SIG-M5 treated with dmso at 0.1 percent for 504 hours (cell line): ENCODE results near the gene HAUS3.

Experiments used
- DNase-seq: peaks from one replicate; lab custom pipeline; 2025; ENCODE audit not compliant: unreplicated experiment; lab: John Stamatoyannopoulos, UW

The HAUS3 gene

DNA sequence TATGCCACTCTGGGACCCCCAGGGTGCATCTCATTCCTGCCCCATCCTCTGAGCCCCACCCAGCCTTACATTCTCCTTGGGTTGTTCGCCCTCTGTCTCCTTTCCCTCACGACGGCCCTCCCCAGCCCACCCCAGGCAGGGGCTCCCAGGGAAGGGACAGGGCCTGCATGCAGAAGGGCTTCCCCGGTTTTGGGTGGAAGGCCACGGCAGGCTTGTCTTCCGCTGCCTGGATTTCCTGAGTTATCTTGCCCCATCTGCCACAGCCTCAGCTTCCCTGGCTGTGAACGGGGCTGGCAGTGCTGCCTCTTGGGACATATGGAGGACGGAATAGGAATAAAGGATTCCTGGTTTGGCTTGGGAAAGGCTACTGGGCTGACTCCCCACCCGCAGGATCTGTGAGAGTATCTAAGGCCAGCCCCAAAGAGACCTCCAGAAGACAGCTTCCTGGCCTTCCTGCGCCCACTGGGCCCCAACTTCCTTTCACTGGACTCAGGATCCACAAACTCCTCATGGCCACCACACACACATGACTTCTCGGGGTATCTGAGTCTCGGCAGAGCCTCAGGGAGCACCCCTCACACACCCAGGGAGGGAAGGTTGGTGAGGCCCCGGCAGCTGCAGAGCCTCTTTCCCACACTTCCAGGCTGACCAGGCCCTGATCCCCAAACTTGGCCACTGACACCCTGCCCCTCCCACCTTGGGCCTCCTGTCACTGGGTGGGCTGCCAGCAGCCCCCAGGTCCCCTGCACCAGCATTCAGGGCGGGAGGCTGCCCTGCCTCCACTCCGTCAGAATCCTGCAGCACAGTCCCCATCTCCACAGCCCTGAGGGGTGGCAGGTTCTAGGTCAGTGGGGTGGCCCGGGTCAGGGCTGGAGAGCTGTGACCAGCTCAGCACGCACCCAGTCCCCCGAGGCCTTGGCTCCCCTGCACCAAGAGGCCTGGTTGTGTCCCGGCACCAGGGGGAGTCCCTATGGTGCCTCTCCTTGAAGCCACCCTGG lies 23.5 kb upstream of the HAUS3 start:
- no peak for DNase-seq

DNA sequence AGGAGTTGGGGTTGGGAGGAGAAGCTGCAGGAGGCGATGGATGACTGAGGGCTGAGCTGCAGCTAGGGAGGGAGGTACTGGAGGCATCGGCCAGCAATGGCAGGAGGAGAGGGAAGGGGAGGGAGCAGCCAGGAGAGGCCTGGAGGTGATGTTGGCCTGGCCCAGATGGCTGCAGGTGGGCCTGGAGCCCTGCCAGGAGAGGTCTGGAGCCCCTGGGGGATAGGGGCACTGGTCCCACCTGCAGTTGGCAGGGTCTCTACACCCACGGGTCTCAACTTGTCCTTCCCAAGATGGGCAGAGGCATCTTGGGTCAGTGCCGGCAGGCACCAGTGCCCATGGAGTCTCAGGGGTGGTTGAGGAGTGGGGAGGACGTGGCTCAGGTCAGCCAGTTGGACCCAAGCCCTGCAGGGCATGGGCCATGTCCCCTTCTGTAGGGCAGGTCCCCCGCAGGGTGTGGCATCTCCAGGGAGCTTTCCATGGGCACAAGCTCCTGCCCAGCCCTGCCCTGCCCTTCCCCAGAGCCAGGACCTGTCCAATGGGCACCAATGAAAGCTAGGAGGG lies 22.6 kb upstream of the HAUS3 start:
- DNase-seq, result no peak

DNA sequence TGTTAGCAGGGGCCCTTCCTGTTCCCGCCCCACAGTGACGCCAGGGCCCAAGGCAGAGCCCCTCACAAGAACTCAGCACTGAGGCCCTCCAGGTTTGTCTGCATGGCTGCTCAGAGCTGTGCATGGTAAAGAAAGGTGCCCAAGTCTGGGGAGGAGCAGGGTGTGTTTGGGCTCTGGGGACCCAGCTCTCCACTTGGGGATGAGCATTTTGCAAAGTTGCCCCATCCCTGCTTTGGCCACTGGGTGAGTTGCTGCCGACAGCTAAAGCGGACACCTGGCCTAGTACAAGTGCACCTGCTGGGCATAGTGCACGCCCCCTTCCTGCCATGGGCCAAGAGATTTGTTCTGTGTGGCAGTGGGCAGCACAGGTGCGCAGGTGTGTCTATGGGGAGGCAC lies 22.0 kb upstream of the HAUS3 start:
- DNase-seq, result no peak

DNA sequence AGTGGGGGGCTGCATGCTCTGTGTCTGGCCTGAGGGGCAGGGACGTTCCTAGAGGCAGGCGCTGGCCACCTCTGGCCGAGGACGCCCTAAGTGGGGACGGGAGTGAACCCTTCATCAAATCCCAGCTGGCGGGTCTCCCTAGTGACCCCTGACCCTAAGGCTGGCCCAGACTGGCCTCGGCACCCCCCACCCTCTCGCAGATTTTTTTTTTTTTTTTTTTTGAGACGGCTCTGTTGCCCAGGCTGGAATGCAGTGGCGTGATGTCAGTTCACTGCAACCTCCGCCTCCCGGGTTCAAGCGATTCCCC lies 21.0 kb upstream of the HAUS3 start:
- no peak for DNase-seq

DNA sequence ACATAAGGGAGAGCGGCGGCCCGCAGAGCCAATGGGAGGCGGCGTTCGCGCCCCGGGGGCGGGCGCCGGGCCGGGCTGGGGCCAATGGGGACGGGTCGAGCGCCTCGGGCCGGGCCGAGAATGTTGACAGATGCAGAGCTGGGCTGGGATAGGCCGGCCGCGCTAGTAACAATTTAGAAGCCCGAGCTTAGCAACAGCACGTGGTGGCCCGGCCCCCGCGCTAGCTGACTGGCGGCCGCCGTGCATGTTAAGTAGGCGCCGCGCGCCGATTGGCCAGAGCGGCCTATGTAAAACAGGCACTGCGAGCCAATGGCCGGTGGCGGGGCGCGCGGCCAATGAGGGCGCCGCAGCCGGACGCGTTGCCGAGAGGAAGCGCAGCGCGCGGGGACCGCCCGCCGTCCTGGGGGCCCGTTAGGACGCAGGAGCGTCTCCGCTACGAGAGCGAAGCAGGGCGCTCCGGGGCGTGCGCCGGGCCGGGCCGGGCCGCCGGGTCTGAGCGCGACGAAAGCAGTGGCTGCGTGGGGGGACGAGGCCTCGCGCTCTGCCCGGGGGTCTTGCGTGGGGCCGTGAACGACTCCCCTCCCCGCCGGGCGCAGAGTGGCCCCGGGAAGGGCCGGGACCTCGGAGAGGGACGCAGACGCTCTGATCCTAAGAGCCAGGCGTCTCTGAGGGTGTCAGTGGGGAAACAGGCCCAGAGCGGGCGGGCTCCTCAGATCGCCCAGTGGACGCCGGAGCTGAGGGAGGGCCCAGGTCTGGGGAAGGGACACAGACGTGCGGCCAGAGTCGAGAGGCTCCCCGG lies 20.4 kb upstream of the HAUS3 start:
- peak; percentile 97 for DNase-seq

DNA sequence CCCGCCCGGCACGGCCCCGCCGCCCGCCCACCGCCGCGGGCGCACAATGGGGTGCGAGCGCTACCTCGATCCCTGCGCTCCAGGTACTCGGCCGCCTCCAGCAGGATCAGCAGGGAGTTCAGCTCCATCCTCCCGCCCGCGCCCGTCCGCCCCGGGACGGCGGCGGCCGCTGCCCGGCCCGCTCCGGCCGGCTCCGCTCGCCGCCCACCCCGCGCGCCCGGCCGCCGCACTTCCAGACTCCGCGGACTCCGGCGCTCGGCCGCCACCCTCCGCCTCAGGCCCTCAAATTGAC lies 19.9 kb upstream of the HAUS3 start, which contains the start of gene MXD4:
Gene MXD4 (minus strand): TSS at position 257 of the 292 bp plus-strand sequence. CDS start 129 bp downstream, at position 128.
- no peak for DNase-seq

DNA sequence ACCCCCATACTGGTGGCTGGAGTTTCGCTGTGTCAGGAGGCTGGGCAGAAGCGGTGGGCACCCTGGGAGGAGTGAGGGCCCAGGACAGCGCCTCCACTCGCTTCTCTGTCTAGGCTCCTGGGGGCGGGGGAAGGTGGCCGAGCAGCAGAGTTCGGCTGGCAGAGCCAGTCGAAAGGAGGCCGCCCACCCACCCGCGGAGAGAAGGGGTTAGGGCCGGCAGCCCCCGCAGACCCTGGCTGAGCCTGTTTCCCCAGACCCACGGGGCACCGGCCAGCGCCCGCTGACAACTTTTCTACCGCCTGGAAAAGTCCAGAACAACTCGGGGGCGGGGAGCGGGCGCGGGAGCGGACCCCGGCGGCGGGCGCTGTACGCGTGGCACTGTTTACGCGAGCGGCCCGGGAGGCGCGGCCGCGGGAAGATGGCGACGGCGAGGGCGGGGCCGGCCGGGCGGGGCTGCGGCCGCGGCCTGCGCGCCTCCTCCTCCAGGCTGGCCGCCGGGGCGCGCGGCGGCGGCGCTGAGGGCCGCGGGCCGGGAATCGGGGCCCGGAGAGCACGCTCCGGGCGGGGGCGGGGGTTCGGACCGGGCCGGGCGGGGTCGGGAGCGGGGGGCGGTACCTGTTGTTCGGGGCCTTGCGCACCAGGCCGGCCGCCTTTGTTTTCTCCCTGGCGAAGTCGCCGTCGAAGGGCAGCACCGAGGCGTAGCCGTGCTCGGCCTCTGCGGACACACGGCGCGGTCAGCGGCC lies 19.4 kb upstream of the HAUS3 start:
- DNase-seq, result peak; percentile 5

DNA sequence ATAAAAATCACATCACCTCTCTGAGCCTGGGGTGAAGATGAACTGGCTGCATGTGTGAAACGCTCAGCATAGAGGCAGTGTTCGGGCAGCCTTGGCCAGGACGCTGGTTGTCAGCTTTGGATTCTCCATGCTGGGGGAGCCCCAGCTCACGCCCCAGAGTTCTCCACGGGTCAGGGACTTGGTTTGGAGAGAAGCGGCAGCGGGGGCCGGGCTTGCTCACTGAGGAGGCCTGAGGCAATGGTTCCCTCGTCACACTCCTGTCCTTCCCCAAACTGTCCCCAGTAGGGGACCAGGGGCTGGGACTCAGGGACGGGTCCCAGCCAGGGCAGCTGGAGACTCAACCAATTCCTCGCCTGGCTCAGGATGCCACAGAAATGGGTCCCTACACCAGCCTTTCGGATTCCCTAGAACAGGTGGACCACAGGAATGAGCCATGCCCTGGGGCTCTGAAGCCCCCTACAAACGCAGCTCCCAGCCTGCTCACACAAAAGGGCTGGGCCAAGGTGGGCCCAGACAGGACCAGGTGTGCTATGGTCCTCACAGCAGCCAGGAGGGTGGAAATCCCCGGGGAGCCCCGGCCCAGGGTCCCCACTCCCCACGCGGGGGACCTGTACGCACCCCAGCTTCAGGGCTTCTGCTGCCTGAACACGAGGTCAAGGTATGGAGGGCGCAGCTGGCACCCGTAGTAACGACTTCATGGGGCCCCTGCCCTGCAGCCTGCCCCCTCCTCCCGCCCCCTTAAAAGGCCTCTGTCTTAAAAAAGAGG lies 18.6 kb upstream of the HAUS3 start:
- DNase-seq, result no peak

DNA sequence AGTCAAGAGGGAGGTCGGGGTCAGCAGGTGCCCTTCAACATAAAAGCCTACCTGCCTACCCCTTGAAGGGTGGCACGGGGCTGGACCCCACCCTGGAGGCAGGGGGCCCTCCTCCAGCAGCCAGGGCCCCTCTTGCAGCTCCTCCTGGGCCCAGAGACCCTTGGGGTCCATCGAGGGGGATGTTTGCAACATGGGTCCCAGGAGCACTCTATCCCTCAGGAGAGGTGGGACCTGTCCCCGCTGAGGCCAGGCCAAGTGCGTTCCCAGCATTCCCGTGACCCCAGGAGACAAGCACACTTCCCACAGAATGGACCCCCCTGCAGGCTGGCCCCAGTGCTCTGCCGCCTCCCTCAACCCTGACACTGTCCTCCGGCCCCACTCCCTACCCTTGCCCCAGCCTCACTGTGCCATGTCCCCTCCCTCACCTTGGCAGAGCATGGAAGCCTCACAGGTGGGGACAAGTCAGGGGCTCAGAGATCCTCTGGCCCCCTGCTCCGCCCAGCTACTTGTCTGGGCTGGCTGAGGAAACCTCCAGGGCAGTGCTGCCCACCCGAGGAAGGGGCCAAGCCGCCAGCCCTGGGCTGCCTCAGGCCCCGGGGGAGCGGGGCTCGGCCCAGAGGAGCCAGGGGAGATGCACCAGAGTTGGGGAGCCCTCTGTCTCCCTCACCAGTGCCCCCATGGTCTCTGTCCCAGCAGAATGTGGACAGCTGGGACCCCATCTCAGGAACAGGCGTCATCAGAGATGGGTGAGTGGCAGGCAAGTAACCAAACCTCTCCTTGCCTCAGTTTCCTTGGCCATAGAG lies 17.8 kb upstream of the HAUS3 start:
- DNase-seq, result no peak

DNA sequence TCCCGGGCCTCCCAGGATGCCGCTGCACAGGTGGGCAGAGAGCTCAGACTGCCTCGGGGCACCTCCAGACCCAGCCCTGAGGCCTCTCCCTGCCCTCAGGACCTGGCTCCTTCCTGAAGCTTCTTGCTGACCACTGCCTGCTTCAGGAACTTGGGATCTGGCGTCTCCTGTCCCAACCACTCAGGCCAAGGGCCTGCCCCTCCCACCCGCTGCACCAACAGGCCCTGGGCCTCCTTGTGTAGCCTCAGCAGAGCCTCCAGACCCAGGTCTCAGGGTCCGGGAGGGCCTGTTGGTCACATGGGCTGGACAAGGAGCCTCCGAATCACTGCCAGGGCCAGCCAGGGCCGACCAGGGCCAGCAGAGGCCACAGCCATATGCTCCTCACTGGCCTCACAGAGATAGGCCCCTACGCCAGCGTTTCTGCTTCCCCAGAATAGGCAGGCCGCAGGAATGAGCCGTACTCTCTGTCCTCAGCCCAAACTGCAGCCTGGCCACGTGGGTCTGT lies 17.2 kb upstream of the HAUS3 start:
- DNase-seq, result no peak

DNA sequence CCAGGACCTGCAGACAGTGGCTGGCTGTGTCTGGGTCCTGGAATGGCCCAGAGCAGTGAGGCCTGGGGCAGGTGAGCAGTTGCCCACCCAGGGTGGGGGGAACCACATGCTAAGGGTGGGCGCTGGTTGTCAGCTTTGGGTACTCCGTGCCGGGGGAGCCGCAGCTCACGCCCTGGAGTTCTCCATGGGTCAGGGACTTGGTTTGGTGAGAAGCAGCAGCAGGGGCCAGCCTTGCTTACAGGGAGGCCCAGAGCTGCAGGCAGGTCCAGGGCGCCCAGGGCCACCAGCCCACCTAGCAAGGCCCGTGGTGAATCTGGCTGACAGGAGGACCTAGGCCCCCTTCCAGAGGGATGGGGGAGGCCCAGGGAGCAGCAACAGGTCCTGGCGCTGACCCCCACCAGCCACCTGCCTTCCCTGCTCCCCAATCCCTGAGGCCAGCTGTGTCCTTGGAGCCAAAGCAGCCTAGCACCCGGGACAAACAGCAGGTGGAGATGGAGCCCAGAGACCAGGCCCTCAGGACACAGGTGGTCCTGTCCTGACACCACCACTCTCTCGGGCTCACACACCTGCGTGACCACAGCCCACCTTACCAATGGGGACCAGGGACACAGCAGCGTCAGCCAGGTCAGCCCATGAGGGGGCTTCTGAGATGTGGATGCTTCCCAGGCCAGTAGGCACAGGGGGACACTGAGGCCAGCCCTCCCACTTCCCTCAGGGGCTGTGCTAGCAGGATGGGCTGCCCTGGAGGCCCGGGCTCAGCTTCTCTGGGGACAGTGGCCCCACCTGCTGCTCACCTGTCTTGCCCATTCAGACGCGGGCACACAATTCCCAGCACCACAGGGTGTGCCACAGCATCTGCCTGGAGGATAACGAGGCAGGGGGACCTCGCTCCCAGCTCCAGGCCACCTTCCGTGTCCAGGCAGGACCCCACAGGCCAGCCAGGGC lies 16.4 kb upstream of the HAUS3 start:
- DNase-seq, result no peak

DNA sequence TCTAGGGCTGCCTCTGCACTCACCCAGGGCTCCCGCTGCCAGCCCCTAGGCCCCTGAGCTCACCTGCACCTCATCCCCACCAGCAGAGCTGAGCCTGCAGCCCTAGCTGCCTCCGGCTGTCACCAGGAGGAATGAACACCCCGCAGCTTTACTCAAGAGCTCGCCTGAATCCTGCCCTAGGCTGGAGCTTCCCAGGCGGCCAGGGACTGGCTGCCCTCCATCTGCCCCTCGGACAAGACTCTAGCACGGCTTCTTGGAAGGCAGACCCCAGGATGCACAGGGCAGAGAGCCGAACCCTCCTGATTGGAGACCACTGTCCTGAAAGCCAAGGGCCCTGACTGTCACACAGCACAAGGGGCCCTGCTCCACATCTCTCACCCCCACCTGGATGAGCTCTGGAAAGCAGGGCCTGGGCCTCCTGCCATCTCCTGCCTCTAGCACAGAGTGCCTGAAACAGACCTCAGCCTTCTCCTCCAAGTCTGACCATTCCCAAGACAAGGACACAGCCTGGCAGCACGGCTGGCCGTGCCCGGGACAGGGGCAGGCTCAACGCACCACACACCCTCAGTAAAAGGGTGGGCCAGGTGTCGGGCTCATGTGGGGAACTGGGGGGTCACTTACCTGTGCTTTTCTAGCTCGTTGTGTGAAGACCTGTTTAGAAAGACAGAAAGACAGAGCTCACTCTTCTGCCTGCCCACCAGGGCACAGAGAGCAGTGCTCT lies 15.6 kb upstream of the HAUS3 start:
- DNase-seq, result no peak

DNA sequence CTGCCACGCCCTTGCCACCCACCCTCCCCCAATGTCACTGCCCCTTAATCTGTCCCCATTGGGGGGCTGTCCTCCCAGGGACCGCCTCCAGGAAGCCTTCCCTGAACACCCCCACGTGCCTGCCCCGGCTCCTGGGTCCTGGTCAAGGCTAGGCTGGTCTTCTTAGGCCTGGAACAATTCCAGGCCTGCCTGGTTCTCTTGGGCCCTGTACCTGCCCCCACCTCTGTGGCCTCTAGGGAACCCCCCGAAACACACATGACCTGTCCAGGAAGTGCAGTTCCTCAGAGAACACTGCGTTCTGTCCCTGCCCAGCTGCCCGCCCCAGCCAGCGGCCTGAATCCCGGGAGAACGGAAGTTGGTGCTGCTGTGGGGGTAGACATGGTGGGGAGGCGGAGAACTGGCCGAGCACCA lies 14.9 kb upstream of the HAUS3 start:
- no peak for DNase-seq

DNA sequence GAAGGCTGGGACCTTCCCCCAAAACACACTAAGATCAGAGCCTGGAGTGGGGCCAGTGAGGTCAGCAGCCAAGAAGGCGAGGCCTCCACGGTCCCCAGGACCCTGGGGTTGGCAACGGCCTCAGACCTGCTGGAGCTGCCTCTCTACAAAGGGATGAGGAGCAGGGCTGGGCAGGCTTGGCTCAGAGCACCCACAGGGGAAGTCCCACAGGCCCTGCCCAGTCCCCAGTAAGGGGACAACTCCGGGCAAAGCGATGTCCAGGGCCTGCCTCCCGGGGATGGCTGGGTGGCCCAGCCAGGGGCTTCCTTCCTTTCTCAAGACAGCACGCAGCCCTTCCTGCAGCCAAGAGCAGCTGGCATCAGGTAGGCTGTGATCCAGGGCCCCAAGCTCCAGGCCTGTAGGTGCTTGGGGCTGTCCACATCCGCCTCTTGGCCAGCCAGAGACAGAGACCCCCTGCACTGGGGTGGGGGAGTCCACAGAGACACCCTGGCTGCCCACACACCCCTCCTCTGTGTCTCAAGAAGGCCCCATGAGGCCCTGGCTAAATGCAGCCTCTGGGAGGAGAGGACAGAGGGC lies 14.3 kb upstream of the HAUS3 start:
- no peak for DNase-seq

DNA sequence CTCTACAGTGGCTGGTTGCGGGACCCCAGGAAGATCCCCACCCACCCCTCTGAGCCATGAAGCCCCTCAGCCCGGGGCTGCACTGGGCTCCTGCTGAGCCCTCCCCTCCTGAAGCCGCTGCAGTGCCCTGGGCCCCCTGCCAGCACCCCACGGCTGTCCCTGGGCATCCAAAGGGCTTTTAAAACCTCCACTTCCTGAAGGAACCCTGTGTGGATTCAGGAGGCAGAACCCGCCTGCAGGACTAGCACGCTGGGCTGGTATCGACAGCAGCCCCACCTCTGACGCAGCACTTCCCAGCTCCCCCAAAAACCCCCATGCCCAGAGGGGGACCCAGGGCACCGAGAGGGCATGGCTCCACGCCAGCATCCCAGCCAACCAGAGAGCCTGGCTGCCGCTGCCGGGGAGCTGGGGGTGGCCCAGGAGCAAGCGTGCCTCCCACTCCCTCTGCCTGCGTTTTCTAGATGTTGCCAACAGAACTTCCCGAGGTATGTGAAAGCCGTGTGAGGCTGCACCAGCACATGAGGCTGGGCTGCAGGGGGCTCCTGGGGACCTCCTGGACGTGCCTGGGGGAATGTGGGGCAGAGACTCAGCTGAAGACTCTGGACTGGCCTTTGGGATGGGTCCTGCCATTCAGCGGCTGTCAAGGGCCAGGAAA lies 13.7 kb upstream of the HAUS3 start:
- no peak for DNase-seq

DNA sequence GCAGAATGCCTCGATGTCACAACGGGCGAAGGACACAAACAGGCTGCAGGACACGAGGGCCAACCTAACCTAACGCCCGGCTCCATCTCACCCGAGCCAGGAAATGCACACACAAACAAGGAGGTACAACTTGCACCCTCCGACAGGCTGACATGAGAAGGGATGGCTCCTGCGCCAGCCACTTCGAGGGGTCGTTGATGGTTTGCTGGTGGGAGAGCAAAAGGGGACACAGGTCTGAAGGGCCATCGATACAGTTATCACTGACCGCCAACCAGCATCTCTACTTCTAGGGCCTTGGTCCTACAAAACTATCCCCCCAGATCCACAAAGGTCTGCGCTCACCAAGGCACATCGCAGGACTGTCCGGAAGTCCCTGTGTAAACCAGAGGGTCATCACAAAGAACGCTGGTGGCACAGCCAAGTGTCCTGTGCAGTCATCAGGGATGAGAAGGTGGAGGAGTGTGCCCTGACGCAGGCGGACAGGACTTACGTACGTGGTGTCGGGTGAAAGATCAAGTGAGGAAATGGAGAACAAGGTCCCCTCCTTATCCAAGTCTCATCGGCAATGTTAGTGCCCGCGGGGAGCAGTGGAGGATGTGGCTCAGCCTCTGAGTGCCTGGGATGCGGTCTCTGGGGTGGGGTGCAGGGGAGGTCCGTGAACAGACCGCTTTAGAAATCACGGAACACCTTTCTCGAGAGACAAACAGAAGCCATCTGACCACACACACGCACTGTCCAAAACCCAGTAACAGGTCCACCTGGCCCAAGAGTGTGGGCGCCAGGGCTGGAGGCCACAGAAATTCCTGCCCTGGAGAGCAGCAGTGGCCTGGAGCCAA lies 13.0 kb upstream of the HAUS3 start:
- no peak for DNase-seq
